HEK293 (cell line): ENCODE data around the gene UBXN11.
A peak's percentile ranks its signal among the peaks of the same experiment; 100 is the strongest.

Experiments
- CTCF ChIA-PET: fragments of 350-600 bp; formaldehyde crosslinking; extraction: SDS; loops from one replicate; lab custom pipeline; 2021; ENCODE audit warnings: antibody characterized with exemption; lab: Yijun Ruan, JAX
- POLR2A ChIA-PET: fragments of 300-600 bp; formaldehyde crosslinking; extraction: SDS; loops from one replicate; lab custom pipeline; 2020; ENCODE audit warnings: antibody characterized with exemption, inconsistent platforms; lab: Yijun Ruan, JAX
- H3K27ac ChIP-seq: fragments of 200-500 bp; sonication (Bioruptor generic); 2 replicates; pipeline ENCODE4 v1.5.1; 2014; ENCODE audit warnings: low read depth, low read length, control low read depth, inconsistent platforms; ENCODE audit errors: extremely low read depth
- H3K36me3 ChIP-seq, 2 experiments: fragments of 200-500 bp in 1 of 2; sonication (Bioruptor generic) in 1 of 2; 1 replicate in 1 of 2; 2 replicates in 1 of 2; pipeline ENCODE4 v1.5.1; 2014 to 2017; ENCODE audit warnings: inconsistent platforms in 2 of 2, low read length in 2 of 2; ENCODE audit not compliant: control insufficient read depth in 2 of 2, insufficient read depth in 1 of 2
- H3K4me1 ChIP-seq: fragments of 200-500 bp; sonication (Bioruptor generic); 2 replicates; pipeline ENCODE4 v1.5.1; 2014; ENCODE audit warnings: mild to moderate bottlenecking, low read length, inconsistent platforms; ENCODE audit not compliant: control insufficient read depth, insufficient read depth
- H3K4me3 ChIP-seq: 2 replicates; pipeline ENCODE4 v1.5.1; 2011; ENCODE audit warnings: low read depth, mild to moderate bottlenecking, control low read depth, low read length, moderate library complexity
- H3K9me3 ChIP-seq: fragments of 200-500 bp; sonication (Bioruptor generic); 2 replicates; pipeline ENCODE4 v1.5.1; 2014; ENCODE audit warnings: low read depth, low read length, inconsistent platforms; ENCODE audit not compliant: control insufficient read depth, insufficient read depth
- BCL11A ChIP-seq: fragments of 450-650 bp; formaldehyde crosslinking; IDR thresholded peaks from 2 replicates; pipeline ENCODE4 v1.5.1; 2016; ENCODE audit warnings: low read depth, missing biosample characterization, missing genetic modification characterization
- KLF10 ChIP-seq: fragments of 450-650 bp; IDR thresholded peaks from 2 replicates; pipeline ENCODE4 v1.5.1; 2018; ENCODE audit warnings: missing biosample characterization, mild to moderate bottlenecking, missing genetic modification characterization
- KLF17 ChIP-seq: fragments of 450-650 bp; formaldehyde crosslinking; IDR thresholded peaks from 2 replicates; pipeline ENCODE4 v1.5.1; 2016; ENCODE audit warnings: missing biosample characterization, missing genetic modification characterization
- MEIS1 ChIP-seq: sonication (generic); formaldehyde crosslinking; IDR thresholded peaks from 2 replicates; pipeline ENCODE4 v1.8.1; 2022; ENCODE audit warnings: missing genetic modification reagents, mild to moderate bottlenecking, borderline replicate concordance
- PRDM10 ChIP-seq: fragments of 450-650 bp; formaldehyde crosslinking; IDR thresholded peaks from 2 replicates; pipeline ENCODE4 v1.5.1; 2016; ENCODE audit warnings: missing biosample characterization, missing genetic modification characterization
- SCRT1 ChIP-seq: fragments of 450-650 bp; formaldehyde crosslinking; IDR thresholded peaks from 2 replicates; pipeline ENCODE4 v1.5.1; 2016; ENCODE audit warnings: missing biosample characterization, missing genetic modification characterization, borderline replicate concordance
- TRIM28 ChIP-seq: IDR thresholded peaks from 2 replicates; pipeline ENCODE4 v1.6.1; 2011; ENCODE audit warnings: low read length, control low read depth, borderline replicate concordance
- ZBTB1 ChIP-seq: fragments of 450-650 bp; formaldehyde crosslinking; IDR thresholded peaks from 2 replicates; pipeline ENCODE4 v1.5.1; 2016; ENCODE audit warnings: missing biosample characterization, missing genetic modification characterization
- ZBTB17 ChIP-seq: fragments of 450-650 bp; formaldehyde crosslinking; IDR thresholded peaks from 2 replicates; pipeline ENCODE4 v1.5.1; 2016; ENCODE audit warnings: missing biosample characterization, missing genetic modification characterization
- ZBTB21 ChIP-seq: fragments of 450-650 bp; formaldehyde crosslinking; IDR thresholded peaks from 2 replicates; pipeline ENCODE4 v1.5.1; 2017; ENCODE audit warnings: missing biosample characterization, missing genetic modification characterization
- ZNF146 ChIP-seq: fragments of 450-650 bp; formaldehyde crosslinking; IDR thresholded peaks from 2 replicates; pipeline ENCODE4 v1.5.1; 2016; ENCODE audit warnings: missing biosample characterization, missing genetic modification characterization
- ZNF155 ChIP-seq: fragments of 450-650 bp; formaldehyde crosslinking; IDR thresholded peaks from 2 replicates; pipeline ENCODE4 v1.5.1; 2016; ENCODE audit warnings: missing biosample characterization, missing genetic modification characterization
- ZNF175 ChIP-seq: fragments of 450-650 bp; formaldehyde crosslinking; IDR thresholded peaks from 2 replicates; pipeline ENCODE4 v1.5.1; 2016; ENCODE audit warnings: missing biosample characterization, missing genetic modification characterization
- ZNF18 ChIP-seq: fragments of 450-650 bp; formaldehyde crosslinking; IDR thresholded peaks from 2 replicates; pipeline ENCODE4 v1.5.1; 2016; ENCODE audit warnings: missing biosample characterization, missing genetic modification characterization
- ZNF266 ChIP-seq: fragments of 450-650 bp; formaldehyde crosslinking; IDR thresholded peaks from 2 replicates; pipeline ENCODE4 v1.5.1; 2016; ENCODE audit warnings: missing biosample characterization, missing genetic modification characterization, low read depth
- ZNF311 ChIP-seq: fragments of 450-650 bp; formaldehyde crosslinking; IDR thresholded peaks from 2 replicates; pipeline ENCODE4 v1.5.1; 2017; ENCODE audit warnings: missing biosample characterization, missing genetic modification characterization, borderline replicate concordance
- ZNF366 ChIP-seq: fragments of 450-650 bp; formaldehyde crosslinking; conservative IDR thresholded peaks from 2 replicates; pipeline ENCODE4 v1.5.1; 2016; ENCODE audit warnings: missing biosample characterization, missing genetic modification characterization
- ZNF416 ChIP-seq: fragments of 450-650 bp; formaldehyde crosslinking; IDR thresholded peaks from 2 replicates; pipeline ENCODE4 v1.5.1; 2016; ENCODE audit warnings: missing biosample characterization, missing genetic modification characterization
- ZNF560 ChIP-seq: fragments of 450-650 bp; formaldehyde crosslinking; IDR thresholded peaks from 2 replicates; pipeline ENCODE4 v1.5.1; 2017; ENCODE audit warnings: missing biosample characterization, missing genetic modification characterization, borderline replicate concordance
- ZNF670 ChIP-seq: fragments of 450-650 bp; formaldehyde crosslinking; IDR thresholded peaks from 2 replicates; pipeline ENCODE4 v1.5.1; 2016; ENCODE audit warnings: missing biosample characterization, missing genetic modification characterization, low read depth
- ZNF692 ChIP-seq: fragments of 450-650 bp; formaldehyde crosslinking; IDR thresholded peaks from 2 replicates; pipeline ENCODE4 v1.5.1; 2016; ENCODE audit warnings: missing biosample characterization, missing genetic modification characterization
- ZNF768 ChIP-seq: fragments of 450-650 bp; formaldehyde crosslinking; IDR thresholded peaks from 2 replicates; pipeline ENCODE4 v1.5.1; 2018; ENCODE audit warnings: missing biosample characterization, mild to moderate bottlenecking, missing genetic modification characterization
- ZSCAN16 ChIP-seq: fragments of 450-650 bp; formaldehyde crosslinking; IDR thresholded peaks from 2 replicates; pipeline ENCODE4 v1.5.1; 2016; ENCODE audit warnings: missing biosample characterization, missing genetic modification characterization
- ZSCAN23 ChIP-seq: fragments of 450-650 bp; formaldehyde crosslinking; IDR thresholded peaks from 2 replicates; pipeline ENCODE4 v1.5.1; 2016; ENCODE audit warnings: missing biosample characterization, missing genetic modification characterization
- ZSCAN4 ChIP-seq: fragments of 450-650 bp; formaldehyde crosslinking; IDR thresholded peaks from 2 replicates; pipeline ENCODE4 v1.5.1; 2017; ENCODE audit warnings: missing biosample characterization, missing genetic modification characterization
- ZXDB ChIP-seq: fragments of 450-650 bp; formaldehyde crosslinking; IDR thresholded peaks from 2 replicates; pipeline ENCODE4 v1.5.1; 2016; ENCODE audit warnings: missing biosample characterization, missing genetic modification characterization

The UBXN11 gene

GRCh38 chr1:26239936-26240335 is 66.5 kb downstream of the UBXN11 start:
- CTCF ChIA-PET: no interaction called here

GRCh38 chr1:26237230-26237966 is 69.0 kb downstream of the UBXN11 start:
- no peak for TF ChIP-seq ZNF692 (tag by site-specific recombination)
- peak; percentile 47 for TF ChIP-seq ZNF146 (tag by site-specific recombination)
- TF ChIP-seq TRIM28: 0 out of 2 replicates have a peak, but pooled peaks have one; percentile 29
- 0 out of 2 replicates have a peak, but pooled peaks have one; percentile 15 for TF ChIP-seq ZNF366 (tag by site-specific recombination)
- TF ChIP-seq PRDM10 (tag by site-specific recombination): peak; percentile 38; the same call in 1 of the 2 replicates
- TF ChIP-seq ZBTB17 (tag by site-specific recombination): peak; percentile 84
- TF ChIP-seq ZBTB21: no peak
- Histone ChIP-seq H3K27ac (no peak overlapping the region), H3K4me3 (no peak overlapping the region), H3K4me1 (no peaks in the 10 kb centered on the region), H3K36me3 (peaks cover 8 to 10% of the 10 kb centered on the region in 2 experiments; a peak in 2 of 3 replicates), H3K9me3 (no peaks in the 10 kb centered on the region)
- ChIA-PET POLR2A (no interaction called here), CTCF (interaction anchor here (0.6 to 2.1 kb wide), 6 partner anchors 10 to 658 kb away, joined by 3 to 7 read pairs (median 4); partner anchors contain the start of gene CATSPER4)

More at GRCh38 chr1:26239936-26240335, 66.5 kb downstream of the UBXN11 start:
- no peaks in the 10 kb centered on the region for H3K4me1 ChIP-seq
- no peaks in the 10 kb centered on the region for H3K9me3 ChIP-seq
- TF ChIP-seq ZNF416 (no peak), ZNF155 (no peak), ZSCAN4 (tag by site-specific recombination) (no peak), SCRT1 (tag by site-specific recombination) (no peak), BCL11A (tag by site-specific recombination) (no peak), ZNF266 (tag by site-specific recombination) (no peak), ZNF18 (tag by site-specific recombination) (no peak), ZNF175 (no peak), ZSCAN16 (no peak), ZNF560 (no peak), ZSCAN23 (tag by site-specific recombination) (no peak), ZBTB1 (no peak), ZXDB (tag by site-specific recombination) (no peak), MEIS1 (CRISPR knock-in tag) (no peak), KLF10 (tag by site-specific recombination) (no peak), ZNF768 (no peak), ZNF670 (tag by site-specific recombination) (no peak), ZNF311 (no peak), KLF17 (tag by site-specific recombination) (no peak)
- peaks cover 20 to 26% of the 10 kb centered on the region in 2 experiments; a peak in 2 of 3 replicates for H3K36me3 ChIP-seq
- POLR2A ChIA-PET: no interaction called here
- no peak overlapping the region for H3K27ac ChIP-seq
- H3K4me3 ChIP-seq: no peak overlapping the region
